Dermis microvascular lymphatic vessel endothelial cell (primary cell): ENCODE results near the gene CACNA1S. TPM values are rescaled to one million over a fixed set of nuclear protein-coding genes. Genes with fewer than 3 reads are reported as not detected.

ENCODE experiments used
- DNase-seq, 2 donors: peaks; one replicate each; pipeline versions ENCODE4 v3.0.0 to v3.0.0-alpha.2; 2010; ENCODE audit warnings: low read depth in 2 of 2
- total RNA-seq: library from RNA; depleted of rRNA; stranded (reverse); fragments of >200 nt; gene quantifications from 2 replicates; pipeline ENCODE4 v1.2.1, GENCODE V29; 2014

The CACNA1S gene
- total RNA-seq, 1 donor from 2014 or later: not detected

GRCh38 chr1:201093962-201094361 is 18.3 kb downstream of the CACNA1S start:
- DNase-seq: no peak

- DNase-seq: no peak
These were observed 18.7 kb downstream of the CACNA1S start for GRCh38 chr1:201093561-201093960.

- DNase-seq: no peak
These were observed 19.5 kb downstream of the CACNA1S start for GRCh38 chr1:201092738-201093137.

GRCh38 chr1:201091256-201091655 is 21.0 kb downstream of the CACNA1S start:
- no peak for DNase-seq

GRCh38 chr1:201090541-201090940 is 21.7 kb downstream of the CACNA1S start:
- DNase-seq: no peak

GRCh38 chr1:201089596-201089995 is 22.6 kb downstream of the CACNA1S start:
- no peak for DNase-seq

- DNase-seq: no peak
These were observed 23.2 kb downstream of the CACNA1S start for GRCh38 chr1:201088901-201089525.

GRCh38 chr1:201088395-201088794 is 23.8 kb downstream of the CACNA1S start:
- no peak for DNase-seq

GRCh38 chr1:201085902-201086735 is 26.1 kb downstream of the CACNA1S start:
- peak in 1 of 2 donors; percentile 35 for DNase-seq

- no peak for DNase-seq
These were observed 27.9 kb downstream of the CACNA1S start for GRCh38 chr1:201084295-201084694.

GRCh38 chr1:201083741-201084140 is 28.5 kb downstream of the CACNA1S start:
- DNase-seq: no peak

- no peak for DNase-seq
These were observed 32.1 kb downstream of the CACNA1S start for GRCh38 chr1:201080135-201080534.

- DNase-seq: no peak
These were observed 34.5 kb downstream of the CACNA1S start for GRCh38 chr1:201077736-201078135.

GRCh38 chr1:201077116-201077515 is 35.1 kb downstream of the CACNA1S start:
- no peak for DNase-seq

- DNase-seq: no peak
These were observed 36.1 kb downstream of the CACNA1S start for GRCh38 chr1:201076092-201076491.

GRCh38 chr1:201074018-201074417 is 38.2 kb downstream of the CACNA1S start:
- DNase-seq: no peak

- DNase-seq: no peak
These were observed 39.3 kb downstream of the CACNA1S start for GRCh38 chr1:201072922-201073321.

- DNase-seq: peak in 1 of 2 donors; percentile 19
These were observed 40.1 kb downstream of the CACNA1S start for GRCh38 chr1:201072149-201072548.

- no peak for DNase-seq
These were observed 42.6 kb downstream of the CACNA1S start for GRCh38 chr1:201069636-201070035.

- no peak for DNase-seq
These were observed 43.2 kb downstream of the CACNA1S start for GRCh38 chr1:201068976-201069375.

- DNase-seq: no peak
These were observed 45.2 kb downstream of the CACNA1S start for GRCh38 chr1:201066986-201067385.

GRCh38 chr1:201065686-201066085 is 46.5 kb downstream of the CACNA1S start:
- no peak for DNase-seq

GRCh38 chr1:201064806-201065205 is 47.4 kb downstream of the CACNA1S start:
- no peak for DNase-seq
